HepG2 (cell line): Measurements from ENCODE around the gene FGA. TPM values are rescaled to one million over a fixed set of nuclear protein-coding genes. Genes with fewer than 3 reads are reported as not detected.

Source experiments
- ATAC-seq: fragments of 200-7000 bp; cut with Tn5 transposase; 3 replicates; pipeline ENCODE4 v1.9.1; 2020; ENCODE audit warnings: mild to moderate bottlenecking, moderate library complexity
- BruUV-seq: library from RNA; stranded (reverse); fragments of 400-500 nt; replicated peaks from 2 replicates; lab custom pipeline; 2021; lab: Mats Ljungman, UMichigan
- CTCF ChIA-PET: fragments of 300-600 bp; formaldehyde crosslinking; extraction: SDS; loops from one replicate; lab custom pipeline; 2021; ENCODE audit warnings: low total read pairs, inconsistent platforms, low intra/inter-chr PET ratio; lab: Yijun Ruan, JAX
- POLR2A ChIA-PET: fragments of 350-600 bp; sonication (Branson Sonifier 250); formaldehyde crosslinking; loops from one replicate; lab custom pipeline; 2020; ENCODE audit warnings: antibody characterized with exemption, inconsistent platforms; lab: Yijun Ruan, JAX
- DNase-seq: peaks from one replicate; pipeline ENCODE4 v3.0.0-alpha.2; 2015; ENCODE audit warnings: low spot score
- FAIRE-seq: peaks from 3 replicates; lab custom pipeline; 2011; peaks lifted over from hg19 to GRCh38; lab: Jason Lieb, UNC
- H2AFZ ChIP-seq: one replicate; pipeline ENCODE4 v1.6.1; 2011; ENCODE audit warnings: low read length, inconsistent platforms
- H3K27ac ChIP-seq: fragments of 300-600 bp; 3 replicates; pipeline ENCODE4 v1.8.0; 2011; ENCODE audit warnings: mixed run types, mild to moderate bottlenecking, mixed read lengths, low read length, inconsistent platforms; ENCODE audit not compliant: insufficient read depth; ENCODE audit errors: extremely low read length
- H3K27me3 ChIP-seq, 2 experiments: fragments of 200-600 bp in 1 of 2; 2 replicates in 1 of 2; 3 replicates in 1 of 2; pipeline versions ENCODE4 v1.6.0 to v1.8.0; 2011; ENCODE audit warnings: low read length in 2 of 2, mild to moderate bottlenecking in 2 of 2, moderate library complexity in 2 of 2, inconsistent platforms in 1 of 2; ENCODE audit not compliant: insufficient read depth in 2 of 2, control insufficient read depth in 1 of 2
- H3K36me3 ChIP-seq, 2 experiments: fragments of 200-600 bp in 1 of 2; replicated peaks in 1 of 2; 2 replicates in 1 of 2; 3 replicates in 1 of 2; pipeline versions ENCODE4 v1.5.1 to v1.8.0; 2011; ENCODE audit warnings: low read length in 2 of 2, inconsistent platforms in 1 of 2; ENCODE audit not compliant: insufficient read depth in 2 of 2, control insufficient read depth in 1 of 2
- H3K4me1 ChIP-seq: 2 replicates; pipeline ENCODE4 v1.5.1; 2012; ENCODE audit warnings: low read length, inconsistent platforms; ENCODE audit not compliant: insufficient read depth
- H3K4me2 ChIP-seq: 2 replicates; pipeline ENCODE4 v1.6.0; 2011; ENCODE audit warnings: low read depth, low read length, inconsistent platforms
- H3K4me3 ChIP-seq, 3 experiments: fragments of 200-600 bp in 1 of 3; sonication (generic), shearing (Covaris generic) in 1 of 3; replicated peaks in 1 of 3; 2 replicates each; pipeline ENCODE4 v1.5.1; 2011 to 2016; ENCODE audit warnings: low read length in 3 of 3, inconsistent platforms in 2 of 3, low read depth in 2 of 3, mild to moderate bottlenecking in 2 of 3, control low read depth in 1 of 3, mixed read lengths in 1 of 3; ENCODE audit not compliant: insufficient read depth in 1 of 3
- H3K79me2 ChIP-seq: one replicate; pipeline ENCODE4 v1.6.1; 2011; ENCODE audit warnings: low read length, inconsistent platforms; ENCODE audit not compliant: insufficient read depth
- H3K9ac ChIP-seq: 2 replicates; pipeline ENCODE4 v1.6.0; 2011; ENCODE audit warnings: mild to moderate bottlenecking, low read depth, low read length, inconsistent platforms; ENCODE audit not compliant: insufficient read depth
- H3K9me3 ChIP-seq: 2 replicates; pipeline ENCODE4 v1.5.1; 2012; ENCODE audit warnings: mild to moderate bottlenecking, low read length
- H4K20me1 ChIP-seq: 2 replicates; pipeline ENCODE4 v1.6.0; 2011; ENCODE audit warnings: inconsistent platforms, mild to moderate bottlenecking, low read length, moderate library complexity; ENCODE audit not compliant: insufficient read depth
- DNMT3B ChIP-seq: conservative IDR thresholded peaks from 2 replicates; pipeline ENCODE4 v1.6.1; 2016; ENCODE audit warnings: missing biosample characterization, control low read depth
- DR1 ChIP-seq: sonication (generic); formaldehyde crosslinking; IDR thresholded peaks from 2 replicates; pipeline ENCODE4 v1.8.0; 2021; ENCODE audit warnings: mild to moderate bottlenecking, missing genetic modification reagents, inconsistent platforms
- FOXA1 ChIP-seq, 2 experiments: fragments of 450-650 bp in 1 of 2; sonication (generic) in 1 of 2; formaldehyde crosslinking in 1 of 2; IDR thresholded peaks; 2 replicates each; pipeline versions ENCODE4 v1.4.0 to v1.6.1; 2016 to 2020; ENCODE audit warnings: missing genetic modification reagents in 1 of 2
- HMGXB4 ChIP-seq, 2 experiments: sonication (generic) in 1 of 2; formaldehyde crosslinking in 1 of 2; IDR thresholded peaks; 2 replicates each; pipeline versions ENCODE4 v1.4.0 to v1.6.1; 2018 to 2020; ENCODE audit warnings: missing genetic modification reagents in 2 of 2, borderline replicate concordance in 1 of 2, low read depth in 1 of 2, mild to moderate bottlenecking in 1 of 2, missing biosample characterization in 1 of 2
- KLF12 ChIP-seq: sonication (generic); formaldehyde crosslinking; IDR thresholded peaks from 2 replicates; pipeline ENCODE4 v1.4.0; 2020; ENCODE audit warnings: missing genetic modification reagents, borderline replicate concordance
- MEIS2 ChIP-seq: sonication (generic); formaldehyde crosslinking; IDR thresholded peaks from 2 replicates; pipeline ENCODE4 v1.9.0; 2021; ENCODE audit warnings: mild to moderate bottlenecking, missing genetic modification reagents
- NFKBIZ ChIP-seq: IDR thresholded peaks from 2 replicates; pipeline ENCODE4 v1.6.1; 2018; ENCODE audit warnings: missing genetic modification reagents, missing compliant biosample characterization
- ONECUT2 ChIP-seq: sonication (generic); formaldehyde crosslinking; IDR thresholded peaks from 2 replicates; pipeline ENCODE4 v1.4.0; 2020; ENCODE audit warnings: missing genetic modification reagents
- PCBP1 ChIP-seq: fragments of 200-400 bp; formaldehyde crosslinking; IDR thresholded peaks from 2 replicates; pipeline ENCODE4 v1.6.1; 2017; ENCODE audit warnings: mild to moderate bottlenecking, low read depth, low read length, borderline replicate concordance
- POLR2AphosphoS2 ChIP-seq: IDR thresholded peaks from 2 replicates; pipeline ENCODE4 v1.6.1; 2011; ENCODE audit warnings: low read depth, low read length, improper control_type of control experiment
- SATB2 ChIP-seq: sonication (generic); formaldehyde crosslinking; IDR thresholded peaks from 2 replicates; pipeline ENCODE4 v1.5.0; 2020; ENCODE audit warnings: missing genetic modification reagents
- TFDP2 ChIP-seq: sonication (generic); formaldehyde crosslinking; IDR thresholded peaks from 2 replicates; pipeline ENCODE4 v1.4.0; 2020; ENCODE audit warnings: missing genetic modification reagents
- ZBTB38 ChIP-seq: sonication (generic); formaldehyde crosslinking; IDR thresholded peaks from 2 replicates; pipeline ENCODE4 v1.5.1; 2020; ENCODE audit warnings: mild to moderate bottlenecking, missing genetic modification reagents
- ZBTB43 ChIP-seq: sonication (generic); formaldehyde crosslinking; conservative IDR thresholded peaks from 2 replicates; pipeline ENCODE4 v1.4.0; 2020; ENCODE audit warnings: missing genetic modification reagents
- ZNF34 ChIP-seq: sonication (generic); formaldehyde crosslinking; IDR thresholded peaks from 2 replicates; pipeline ENCODE4 v1.4.0; 2020; ENCODE audit warnings: mild to moderate bottlenecking, missing genetic modification reagents, borderline replicate concordance
- ZNF510 ChIP-seq: sonication (generic); formaldehyde crosslinking; IDR thresholded peaks from 2 replicates; pipeline ENCODE4 v1.4.0; 2020; ENCODE audit warnings: low read depth, mild to moderate bottlenecking, missing genetic modification reagents
- ZNF749 ChIP-seq: sonication (generic); formaldehyde crosslinking; IDR thresholded peaks from 2 replicates; pipeline ENCODE4 v1.8.0; 2022; ENCODE audit warnings: mild to moderate bottlenecking, missing genetic modification reagents, moderate library complexity, borderline replicate concordance
- ZNF766 ChIP-seq: sonication (generic); formaldehyde crosslinking; IDR thresholded peaks from 2 replicates; pipeline ENCODE4 v1.5.0; 2020; ENCODE audit warnings: missing genetic modification reagents, borderline replicate concordance
- WGBS: methylation state at CpG from one replicate; pipeline ENCODE4 v1.1.6; 2017; ENCODE audit warnings: low lambda C conversion rate; 5-methylcytosine and 5-hydroxymethylcytosine counted together
- in situ Hi-C: cut with HindIII; loops from 2 replicates; pipeline ENCODE4 v1.10.0; 2017; ENCODE audit warnings: low pct_unique_long_range_greater_than_20kb; ENCODE audit not compliant: extremely low pct_ligation_motif_present
- intact Hi-C: fragments of 100-400 bp; cut with micrococcal nuclease; formaldehyde crosslinking; loops from one replicate; pipeline ENCODE4 v1.10.0; 2022; ENCODE audit not compliant: unreplicated experiment
- polyA plus RNA-seq, 8 experiments: library from polyadenylated mRNA; depleted of rRNA in 3 of 8; stranded (reverse) in 7 of 8; unstranded in 1 of 8; fragments of >200 nt; fragmentation: Illumina TruSeq in 4 of 8; extraction: Trizol in 4 of 8; gene quantifications; 2 replicates each; pipeline versions ENCODE4 v1.2.1 to v1.2.3, GENCODE V29; 2011 to 2016; ENCODE audit warnings: low read depth in 4 of 8, missing spikeins in 1 of 8, mixed read lengths in 1 of 8; ENCODE audit not compliant: insufficient read depth in 1 of 8
- total RNA-seq, 5 experiments: library from RNA; depleted of rRNA; stranded (reverse); fragments of >200 nt; fragmentation: Illumina TruSeq; extraction: Trizol; gene quantifications; 2 replicates each; pipeline ENCODE4 v1.2.3, GENCODE V29; 2016; ENCODE audit warnings: low read depth in 1 of 5

The FGA gene
- total and polyA plus RNA-seq, 2 of the 13 experiments (the other 11 are each of a cell fraction or from before 2014, with no cell fraction given) = 640 to 1,523 TPM

GRCh38 chr4:154603033-154603943 lies 12.7 kb upstream of the FGA start:
- no peak overlapping the region for H3K4me3 ChIP-seq
- FAIRE-seq (no peak), ATAC-seq (peak; percentile 59), DNase-seq (no peak)
- no peak overlapping the region for H3K9ac ChIP-seq
- BruUV-seq = no TSS peak
- H3K79me2 ChIP-seq = peaks cover 8% of the 10 kb centered on the region
- no peak overlapping the region for H3K4me2 ChIP-seq
- H3K4me1 ChIP-seq = peaks cover 89% of the 10 kb centered on the region
- WGBS = 97% methylated on average over 6 of the region's 6 CpGs
- H2AFZ ChIP-seq = no peak overlapping the region
- H4K20me1 ChIP-seq = no peaks in the 10 kb centered on the region; the same call in 1 of the 2 replicates
- in situ Hi-C loops = no loop called here
- peaks cover 0 to 30% of the 10 kb centered on the region in 2 experiments; a peak in 3 of 5 replicates for H3K36me3 ChIP-seq
- POLR2A ChIA-PET = interaction anchor here (0.9 to 15.2 kb wide), 9 partner anchors 9 to 43 kb away, joined by 3 to 468 read pairs (median 18); partner anchors contain the start of genes FGA, FGB and FGG
- intact Hi-C loops = no loop called here
- H3K9me3 ChIP-seq = no peaks in the 10 kb centered on the region
- peak overlapping the region; percentile 42 for H3K27ac ChIP-seq
- CTCF ChIA-PET = no interaction called here
- H3K27me3 ChIP-seq = no peaks in the 10 kb centered on the region
- TF ChIP-seq ZBTB43 (CRISPR knock-in tag) (0 out of 2 replicates have a peak, but pooled peaks have one; percentile 7), ONECUT2 (peak; percentile 29; the same call in 1 of the 2 replicates), ZNF34 (CRISPR knock-in tag) (no peak; the same call in 1 of the 2 replicates), DNMT3B (CRISPR knock-in tag) (0 out of 2 replicates have a peak, but pooled peaks have one; percentile 21), DR1 (CRISPR knock-in tag) (0 out of 2 replicates have a peak, but pooled peaks have one; percentile 21), NFKBIZ (no peak), KLF12 (CRISPR knock-in tag) (peak; percentile 43; the same call in 1 of the 2 replicates), ZNF510 (CRISPR knock-in tag) (0 out of 2 replicates have a peak, but pooled peaks have one; percentile 48), ZNF766 (CRISPR knock-in tag) (peak; percentile 36; the same call in 1 of the 2 replicates), ZNF749 (CRISPR knock-in tag) (peak; percentile 61; the same call in 1 of the 2 replicates), FOXA1 (IDR thresholded peaks at IDR 0.05) (no peak), FOXA1 (CRISPR knock-in tag; IDR thresholded peaks at IDR 0.05) (no peak), TFDP2 (CRISPR knock-in tag) (0 out of 2 replicates have a peak, but pooled peaks have one; percentile 13), POLR2AphosphoS2 (no peak), HMGXB4 (CRISPR knock-in tag; IDR thresholded peaks at IDR 0.05; ENCODE audit: borderline replicate concordance in 1 of 2, low read depth in 1 of 2) (0 out of 4 replicates have a peak, but pooled peaks of 1 of the 2 experiments have one; percentile 22), ZBTB38 (CRISPR knock-in tag) (no peak), SATB2 (CRISPR knock-in tag) (0 out of 2 replicates have a peak, but pooled peaks have one; percentile 22), MEIS2 (CRISPR knock-in tag) (no peak), PCBP1 (no peak)
